GM12878 (cell line): Measurements from ENCODE around the gene GNAO1. TPM values are rescaled to one million over a fixed set of nuclear protein-coding genes. Genes with fewer than 3 reads are reported as not detected.

Experiments
- ATAC-seq: fragments of 200-7000 bp; cut with Tn5 transposase; 3 replicates; pipeline ENCODE4 v1.9.1; 2020; ENCODE audit warnings: mild to moderate bottlenecking, moderate library complexity
- BruUV-seq: library from RNA; stranded (reverse); fragments of 400-500 nt; replicated peaks from 2 replicates; lab custom pipeline; 2021; lab: Mats Ljungman, UMichigan
- CTCF ChIA-PET: fragments of 300-600 bp; sonication (Branson Sonifier 250); formaldehyde crosslinking; extraction: SDS; loops from one replicate; lab custom pipeline; 2021; ENCODE audit warnings: inconsistent platforms; lab: Yijun Ruan, JAX
- POLR2A ChIA-PET: fragments of 350-600 bp; formaldehyde crosslinking; extraction: SDS; loops from one replicate; lab custom pipeline; 2021; ENCODE audit warnings: inconsistent platforms; lab: Charles Lee
- RAD21 ChIA-PET: fragments of 300-600 bp; sonication (Branson Sonifier 250); formaldehyde crosslinking; loops from one replicate; lab custom pipeline; 2023; ENCODE audit warnings: antibody characterized with exemption; ENCODE audit not compliant: unreplicated experiment; lab: Charles Lee
- SMC1A ChIA-PET: fragments of 300-600 bp; sonication (Branson Sonifier 250); formaldehyde crosslinking; loops from one replicate; lab custom pipeline; 2023; ENCODE audit not compliant: unreplicated experiment, uncharacterized antibody; lab: Charles Lee
- DNase-seq: peaks from one replicate; pipeline ENCODE4 v3.0.0-alpha.2; 2011; ENCODE audit warnings: low read depth, low spot score
- FAIRE-seq: peaks from 3 replicates; lab custom pipeline; 2011; peaks lifted over from hg19 to GRCh38; lab: Jason Lieb, UNC
- H2AFZ ChIP-seq: 2 replicates; pipeline ENCODE4 v1.6.0; 2011; ENCODE audit warnings: low read depth, low read length, control low read depth; ENCODE audit not compliant: control insufficient read depth
- H3K27ac ChIP-seq: 2 replicates; pipeline ENCODE4 v1.5.1; 2011; ENCODE audit warnings: control low read depth; ENCODE audit not compliant: control insufficient read depth, insufficient read depth
- H3K27me3 ChIP-seq, 2 experiments: replicated peaks in 1 of 2; 2 replicates each; pipeline versions ENCODE4 v1.6.0 to v1.6.1; 2011; ENCODE audit warnings: low read length in 1 of 2; ENCODE audit not compliant: control insufficient read depth in 2 of 2, insufficient read depth in 2 of 2
- H3K36me3 ChIP-seq, 2 experiments: 2 replicates each; pipeline ENCODE4 v1.5.1; 2011; ENCODE audit warnings: low read length in 1 of 2; ENCODE audit not compliant: control insufficient read depth in 2 of 2, insufficient read depth in 2 of 2
- H3K4me1 ChIP-seq: 2 replicates; pipeline ENCODE4 v1.6.1; 2011; ENCODE audit warnings: mild to moderate bottlenecking, low read length, moderate library complexity, mixed read lengths; ENCODE audit not compliant: control insufficient read depth, insufficient read depth
- H3K4me2 ChIP-seq: 2 replicates; pipeline ENCODE4 v1.6.0; 2011; ENCODE audit warnings: control low read depth; ENCODE audit not compliant: control insufficient read depth, insufficient read depth
- H3K4me3 ChIP-seq: fragments of 200-600 bp; sonication (generic); 2 replicates; pipeline ENCODE4 v1.5.1; 2016
- H3K79me2 ChIP-seq: 2 replicates; pipeline ENCODE4 v1.6.0; 2011; ENCODE audit warnings: low read length; ENCODE audit not compliant: control insufficient read depth, insufficient read depth
- H3K9ac ChIP-seq: 2 replicates; pipeline ENCODE4 v1.8.0; 2011; ENCODE audit warnings: low read length, control low read depth, mixed read lengths; ENCODE audit not compliant: control insufficient read depth, insufficient read depth
- H3K9me3 ChIP-seq: replicated peaks from 3 replicates; pipeline ENCODE4 v1.5.1; 2011; ENCODE audit warnings: mild to moderate bottlenecking, low read length; ENCODE audit not compliant: control insufficient read depth, insufficient read depth
- H4K20me1 ChIP-seq: 2 replicates; pipeline ENCODE4 v1.6.0; 2011; ENCODE audit not compliant: control insufficient read depth, insufficient read depth
- CBFB ChIP-seq: IDR thresholded peaks from 2 replicates; pipeline ENCODE4 v1.6.1; 2016; ENCODE audit warnings: antibody characterized with exemption, low read depth
- CREB1 ChIP-seq: IDR thresholded peaks from 2 replicates; pipeline ENCODE4 v1.6.1; 2012; ENCODE audit warnings: low read depth, mild to moderate bottlenecking, inconsistent platforms
- CREM ChIP-seq: IDR thresholded peaks from 2 replicates; pipeline ENCODE4 v1.6.1; 2014; ENCODE audit warnings: antibody characterized with exemption, low read depth
- HDAC6 ChIP-seq: fragments of 200-600 bp; sonication (generic); IDR thresholded peaks from one replicate; pipeline ENCODE4 v1.8.0; 2017; ENCODE audit warnings: antibody characterized with exemption; ENCODE audit not compliant: unreplicated experiment
- MYB ChIP-seq: fragments of 150-350 bp; IDR thresholded peaks from 2 replicates; pipeline ENCODE4 v1.6.1; 2014; ENCODE audit warnings: mild to moderate bottlenecking, low read depth, low read length, borderline replicate concordance
- MYC ChIP-seq: IDR thresholded peaks from 2 replicates; pipeline ENCODE4 v1.6.1; 2011; ENCODE audit warnings: mild to moderate bottlenecking, low read length, moderate library complexity, inconsistent platforms; ENCODE audit not compliant: insufficient read depth, insufficient replicate concordance, insufficient read length, severe bottlenecking
- NR2C1 ChIP-seq: fragments of 450-650 bp; IDR thresholded peaks from 2 replicates; pipeline ENCODE4 v1.6.1; 2017; ENCODE audit warnings: antibody characterized with exemption, mild to moderate bottlenecking, moderate library complexity
- POLR2AphosphoS2 ChIP-seq: IDR thresholded peaks from 2 replicates; pipeline ENCODE4 v1.6.1; 2011; ENCODE audit warnings: low read depth, mild to moderate bottlenecking, low read length, improper control_type of control experiment, moderate library complexity
- SIN3A ChIP-seq: IDR thresholded peaks from 2 replicates; pipeline ENCODE4 v1.6.1; 2012; ENCODE audit warnings: low read depth, low read length, improper control_type of control experiment
- SMAD5 ChIP-seq: IDR thresholded peaks from 2 replicates; pipeline ENCODE4 v1.6.1; 2016; ENCODE audit warnings: antibody characterized with exemption, low read depth
- SMARCA5 ChIP-seq: fragments of 450-650 bp; IDR thresholded peaks from 2 replicates; pipeline ENCODE4 v1.6.1; 2017; ENCODE audit warnings: mild to moderate bottlenecking
- SPI1 ChIP-seq: IDR thresholded peaks from 2 replicates; pipeline ENCODE4 v1.6.1; 2011; ENCODE audit warnings: low read depth, mild to moderate bottlenecking, low read length, moderate library complexity, borderline replicate concordance; ENCODE audit not compliant: insufficient read depth
- SREBF2 ChIP-seq: IDR thresholded peaks from 2 replicates; pipeline ENCODE4 v1.6.1; 2012; ENCODE audit warnings: mild to moderate bottlenecking, low read length
- SRF ChIP-seq, 2 experiments: IDR thresholded peaks; 2 replicates each; pipeline ENCODE4 v1.6.1; 2011; ENCODE audit warnings: low read depth in 2 of 2, low read length in 2 of 2, mild to moderate bottlenecking in 1 of 2, moderate library complexity in 1 of 2
- ZSCAN29 ChIP-seq: fragments of 450-650 bp; IDR thresholded peaks from 2 replicates; pipeline ENCODE4 v1.6.1; 2017; ENCODE audit warnings: mild to moderate bottlenecking, moderate library complexity
- ZZZ3 ChIP-seq: IDR thresholded peaks from 2 replicates; pipeline ENCODE4 v1.6.1; 2011; ENCODE audit warnings: low read depth; ENCODE audit not compliant: control insufficient read depth, insufficient read length
- WGBS: methylation state at CpG from one replicate; pipeline ENCODE4 v1.1.6; 2016; ENCODE audit warnings: low lambda C conversion rate; ENCODE audit not compliant: insufficient replicate concordance, insufficient coverage; ENCODE audit errors: missing lambda C conversion rate; 5-methylcytosine and 5-hydroxymethylcytosine counted together
- in situ Hi-C: fragments of 300-500 bp; cut with MboI; formaldehyde crosslinking; loops from 9 replicates; pipeline ENCODE4 v1.14.3; 2018; ENCODE audit warnings: mixed read lengths
- intact Hi-C: fragments of 100-400 bp; cut with micrococcal nuclease; formaldehyde crosslinking; loops from one replicate; pipeline ENCODE4 v1.14.2; 2022; ENCODE audit not compliant: unreplicated experiment
- polyA plus RNA-seq, 11 experiments: library from polyadenylated mRNA; depleted of rRNA in 4 of 11; unstranded in 6 of 11; stranded (reverse) in 5 of 11; fragments of >200 nt; fragmentation: Nextera tagmentation in 4 of 11; fragmentation: Illumina TruSeq in 1 of 11; extraction: Ambion mirVana in 4 of 11; extraction: Trizol in 1 of 11; gene quantifications; 1 replicate in 1 of 11; 2 replicates in 10 of 11; pipeline versions ENCODE4 v1.2.1 to v1.2.3, GENCODE V29; 2011 to 2016; ENCODE audit warnings: inconsistent platforms in 2 of 11, missing spikeins in 2 of 11, low read depth in 1 of 11
- total RNA-seq, 4 experiments: library from RNA; depleted of rRNA in 3 of 4; stranded (reverse); fragments of >200 nt in 3 of 4; fragmentation: Illumina TruSeq in 1 of 4; extraction: Trizol in 1 of 4; gene quantifications; 2 replicates each; pipeline versions ENCODE4 v1.2.1 to v1.2.3, GENCODE V29; 2013 to 2021
- TF ChIP-seq, protein P1 (sequence below): fragments of 450-650 bp; IDR thresholded peaks from 2 replicates; pipeline ENCODE4 v1.6.1; 2017; ENCODE audit warnings: mild to moderate bottlenecking, low read depth, inconsistent platforms; ENCODE audit not compliant: poor library complexity, severe bottlenecking
- TF ChIP-seq, protein P2 (sequence below): IDR thresholded peaks from 2 replicates; pipeline ENCODE4 v1.6.1; 2011; ENCODE audit warnings: low read depth, mild to moderate bottlenecking, low read length, moderate library complexity, borderline replicate concordance; ENCODE audit errors: extremely low read depth
- TF ChIP-seq, protein P3 (sequence below): IDR thresholded peaks from 2 replicates; pipeline ENCODE4 v1.6.1; 2011; ENCODE audit warnings: low read depth, low read length, improper control_type of control experiment, borderline replicate concordance
- TF ChIP-seq, protein P4 (sequence below): fragments of 450-650 bp; IDR thresholded peaks from 2 replicates; pipeline ENCODE4 v1.6.1; 2017; ENCODE audit warnings: borderline replicate concordance

Gene GNAO1
- total and polyA plus RNA-seq, 10 of the 15 experiments (the other 5 are each of a cell fraction or from before 2014, with no cell fraction given) = 0.05 to 0.28 (median 0.14) TPM; not detected in 6

DNA sequence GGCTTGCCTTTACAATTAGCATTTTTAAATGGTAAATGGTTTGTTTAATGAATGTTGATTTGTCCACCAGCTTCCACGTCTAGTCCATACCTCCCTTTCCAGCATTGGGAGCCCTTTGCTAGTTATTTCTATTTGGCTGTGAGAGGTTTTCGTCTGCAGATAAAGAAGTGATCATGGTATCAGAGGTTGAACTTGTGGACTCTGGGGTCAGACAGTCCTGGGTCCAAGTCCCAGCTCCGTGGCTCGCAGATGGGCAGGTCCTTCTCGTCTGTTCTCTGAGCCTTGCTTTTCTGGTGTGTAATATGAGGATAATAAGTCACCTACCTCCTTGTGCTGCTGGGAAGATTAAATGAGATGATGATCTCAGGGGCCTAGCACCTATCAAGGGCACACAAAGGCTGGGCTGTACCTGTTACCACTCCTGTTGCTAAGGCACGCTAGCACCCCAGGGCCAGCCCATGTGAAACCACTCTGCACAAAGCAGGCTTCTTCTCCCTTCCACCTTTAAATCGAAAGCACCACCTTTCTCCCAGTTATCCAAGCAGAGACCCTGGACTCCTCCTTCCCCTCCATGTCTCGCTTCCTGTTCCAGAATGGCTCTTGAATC is 103.9 kb downstream of the GNAO1 start:
- H3K9ac ChIP-seq = no peak overlapping the region
- no peak overlapping the region for H3K4me2 ChIP-seq
- ChIA-PET POLR2A (no interaction called here), RAD21 (no interaction called here), CTCF (interaction anchor here (1.8 kb wide), 1 partner anchor 830 kb away, joined by 4 read pairs; no protein-coding TSS in a partner anchor), SMC1A (no interaction called here)
- no peaks in the 10 kb centered on the region for H4K20me1 ChIP-seq
- ATAC-seq = no peak
- H2AFZ ChIP-seq = no peak overlapping the region
- H3K27ac ChIP-seq = no peak overlapping the region
- no TSS peak for BruUV-seq
- H3K27me3 ChIP-seq = no peaks in the 10 kb centered on the region; a peak in 2 of 4 replicates
- no peaks in the 10 kb centered on the region for H3K79me2 ChIP-seq
- no peak for TF ChIP-seq SMARCA5
- no peak for TF ChIP-seq MYC
- TF ChIP-seq CREM = no peak
- TF ChIP-seq SREBF2 = no peak
- no peak for TF ChIP-seq ZSCAN29
- TF ChIP-seq SPI1 = no peak
- no peak for TF ChIP-seq POLR2AphosphoS2
- no peak for TF ChIP-seq CREB1
- TF ChIP-seq SRF (IDR thresholded peaks at IDR 0.05; ENCODE audit: low read depth in 2 of 2, low read length in 2 of 2) = no peak
- TF ChIP-seq HDAC6 = no peak
- TF ChIP-seq, protein P1, sequence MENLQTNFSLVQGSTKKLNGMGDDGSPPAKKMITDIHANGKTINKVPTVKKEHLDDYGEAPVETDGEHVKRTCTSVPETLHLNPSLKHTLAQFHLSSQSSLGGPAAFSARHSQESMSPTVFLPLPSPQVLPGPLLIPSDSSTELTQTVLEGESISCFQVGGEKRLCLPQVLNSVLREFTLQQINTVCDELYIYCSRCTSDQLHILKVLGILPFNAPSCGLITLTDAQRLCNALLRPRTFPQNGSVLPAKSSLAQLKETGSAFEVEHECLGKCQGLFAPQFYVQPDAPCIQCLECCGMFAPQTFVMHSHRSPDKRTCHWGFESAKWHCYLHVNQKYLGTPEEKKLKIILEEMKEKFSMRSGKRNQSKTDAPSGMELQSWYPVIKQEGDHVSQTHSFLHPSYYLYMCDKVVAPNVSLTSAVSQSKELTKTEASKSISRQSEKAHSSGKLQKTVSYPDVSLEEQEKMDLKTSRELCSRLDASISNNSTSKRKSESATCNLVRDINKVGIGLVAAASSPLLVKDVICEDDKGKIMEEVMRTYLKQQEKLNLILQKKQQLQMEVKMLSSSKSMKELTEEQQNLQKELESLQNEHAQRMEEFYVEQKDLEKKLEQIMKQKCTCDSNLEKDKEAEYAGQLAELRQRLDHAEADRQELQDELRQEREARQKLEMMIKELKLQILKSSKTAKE = no peak
- no peak for TF ChIP-seq MYB
- TF ChIP-seq ZZZ3 = no peak
- no peak for TF ChIP-seq CBFB
- TF ChIP-seq, protein P2, sequence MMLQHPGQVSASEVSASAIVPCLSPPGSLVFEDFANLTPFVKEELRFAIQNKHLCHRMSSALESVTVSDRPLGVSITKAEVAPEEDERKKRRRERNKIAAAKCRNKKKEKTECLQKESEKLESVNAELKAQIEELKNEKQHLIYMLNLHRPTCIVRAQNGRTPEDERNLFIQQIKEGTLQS = no peak
- no peak for TF ChIP-seq NR2C1
- no peak for TF ChIP-seq SMAD5
- TF ChIP-seq, protein P3, sequence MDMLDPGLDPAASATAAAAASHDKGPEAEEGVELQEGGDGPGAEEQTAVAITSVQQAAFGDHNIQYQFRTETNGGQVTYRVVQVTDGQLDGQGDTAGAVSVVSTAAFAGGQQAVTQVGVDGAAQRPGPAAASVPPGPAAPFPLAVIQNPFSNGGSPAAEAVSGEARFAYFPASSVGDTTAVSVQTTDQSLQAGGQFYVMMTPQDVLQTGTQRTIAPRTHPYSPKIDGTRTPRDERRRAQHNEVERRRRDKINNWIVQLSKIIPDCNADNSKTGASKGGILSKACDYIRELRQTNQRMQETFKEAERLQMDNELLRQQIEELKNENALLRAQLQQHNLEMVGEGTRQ = no peak
- TF ChIP-seq SIN3A = no peak
- TF ChIP-seq, protein P4, sequence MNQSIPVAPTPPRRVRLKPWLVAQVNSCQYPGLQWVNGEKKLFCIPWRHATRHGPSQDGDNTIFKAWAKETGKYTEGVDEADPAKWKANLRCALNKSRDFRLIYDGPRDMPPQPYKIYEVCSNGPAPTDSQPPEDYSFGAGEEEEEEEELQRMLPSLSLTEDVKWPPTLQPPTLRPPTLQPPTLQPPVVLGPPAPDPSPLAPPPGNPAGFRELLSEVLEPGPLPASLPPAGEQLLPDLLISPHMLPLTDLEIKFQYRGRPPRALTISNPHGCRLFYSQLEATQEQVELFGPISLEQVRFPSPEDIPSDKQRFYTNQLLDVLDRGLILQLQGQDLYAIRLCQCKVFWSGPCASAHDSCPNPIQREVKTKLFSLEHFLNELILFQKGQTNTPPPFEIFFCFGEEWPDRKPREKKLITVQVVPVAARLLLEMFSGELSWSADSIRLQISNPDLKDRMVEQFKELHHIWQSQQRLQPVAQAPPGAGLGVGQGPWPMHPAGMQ = no peak
- FAIRE-seq = no peak
- no peak for DNase-seq
- in situ Hi-C loops (no loop called here), intact Hi-C loops (no loop called here)
- H3K4me3 ChIP-seq = no peak overlapping the region
- H3K9me3 ChIP-seq = no peaks in the 10 kb centered on the region
- no peaks in the 10 kb centered on the region for H3K36me3 ChIP-seq
- 26% methylated on average over 8 of the region's 8 CpGs for WGBS
- H3K4me1 ChIP-seq = no peaks in the 10 kb centered on the region
